Activated B cell treated with CpG ODN at 0.5 μM for 24 hours (primary cell): ENCODE results near the gene MINDY3. TPM values are rescaled to one million over a fixed set of nuclear protein-coding genes. Genes with fewer than 3 reads are reported as not detected.

ENCODE experiments used
- ATAC-seq: fragments of 200-7000 bp; cut with Tn5 transposase; one replicate; pipeline ENCODE4 v1.10.0; 2021; ENCODE audit warnings: low read depth, mild to moderate bottlenecking, moderate library complexity
- CTCF ChIA-PET: fragments of 350-600 bp; sonication (Branson Sonifier 250); formaldehyde crosslinking; loops from one replicate; lab custom pipeline; 2021; ENCODE audit warnings: antibody characterized with exemption; lab: Charles Lee
- POLR2A ChIA-PET: fragments of 350-600 bp; sonication (Branson Sonifier 250); formaldehyde crosslinking; loops from one replicate; lab custom pipeline; 2021; ENCODE audit warnings: antibody characterized with exemption; lab: Charles Lee
- DNase-seq: peaks from one replicate; pipeline ENCODE4 v3.0.0; 2022
- H3K27ac Mint-ChIP-seq: one replicate; pipeline ENCODE4 v1.8.0; 2020; ENCODE audit warnings: mixed read lengths
- H3K27me3 Mint-ChIP-seq: one replicate; pipeline ENCODE4 v1.8.0; 2021; ENCODE audit warnings: mixed read lengths
- H3K36me3 Mint-ChIP-seq: one replicate; pipeline ENCODE4 v1.8.0; 2021; ENCODE audit warnings: low read depth, mixed read lengths
- H3K4me1 Mint-ChIP-seq: one replicate; pipeline ENCODE4 v1.8.0; 2021; ENCODE audit warnings: mixed read lengths
- H3K4me3 Mint-ChIP-seq: one replicate; pipeline ENCODE4 v1.8.0; 2020; ENCODE audit warnings: mild to moderate bottlenecking, mixed read lengths
- H3K9me3 Mint-ChIP-seq: one replicate; pipeline ENCODE4 v1.8.0; 2020; ENCODE audit warnings: mixed read lengths
- CTCF ChIP-seq: fragments of 200-600 bp; IDR thresholded peaks from one replicate; pipeline ENCODE4 v1.8.0; 2022; ENCODE audit warnings: antibody characterized with exemption, mild to moderate bottlenecking
- intact Hi-C: fragments of 100-400 bp; cut with micrococcal nuclease; formaldehyde crosslinking; loops from one replicate; pipeline ENCODE4 v1.15.1; 2024
- total RNA-seq: library from RNA; stranded (reverse); gene quantifications from 2 replicates; pipeline ENCODE4 v1.2.3, GENCODE V29; 2022

The MINDY3 gene
- total RNA-seq, 1 donor from 2014 or later, result 23.4 TPM

DNA sequence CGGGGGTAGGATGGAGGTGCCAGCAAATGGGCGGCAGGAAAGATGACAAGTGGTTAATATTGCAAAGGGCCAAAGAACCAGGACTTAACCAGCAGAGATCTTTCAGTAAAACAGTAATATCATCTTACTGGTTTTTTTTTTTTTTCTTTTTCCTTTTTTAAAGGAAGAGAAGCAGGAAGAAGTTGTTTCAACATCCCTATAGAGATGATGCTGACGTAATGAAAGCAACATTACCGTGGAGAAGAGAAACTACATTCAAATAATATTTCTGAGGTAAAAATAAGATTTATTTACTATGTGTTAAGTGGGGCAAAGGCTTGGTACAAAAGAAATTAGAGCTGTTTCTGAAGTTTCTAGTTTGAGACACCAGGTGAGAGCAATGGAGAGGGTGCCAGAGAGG is 11.0 kb downstream of the MINDY3 start:
- no peaks in the 10 kb centered on the region for H3K27me3 Mint-ChIP-seq
- no peak for TF ChIP-seq CTCF
- DNase-seq (no peak), ATAC-seq (no peak)
- ChIA-PET CTCF (no interaction called here), POLR2A (no interaction called here)
- intact Hi-C loops, result no loop called here
- peaks cover 61% of the 10 kb centered on the region for H3K36me3 Mint-ChIP-seq
- peaks cover 28% of the 10 kb centered on the region for H3K9me3 Mint-ChIP-seq
- H3K27ac Mint-ChIP-seq, result no peak overlapping the region
- peaks cover 6% of the 10 kb centered on the region for H3K4me1 Mint-ChIP-seq
- H3K4me3 Mint-ChIP-seq, result no peak overlapping the region

DNA sequence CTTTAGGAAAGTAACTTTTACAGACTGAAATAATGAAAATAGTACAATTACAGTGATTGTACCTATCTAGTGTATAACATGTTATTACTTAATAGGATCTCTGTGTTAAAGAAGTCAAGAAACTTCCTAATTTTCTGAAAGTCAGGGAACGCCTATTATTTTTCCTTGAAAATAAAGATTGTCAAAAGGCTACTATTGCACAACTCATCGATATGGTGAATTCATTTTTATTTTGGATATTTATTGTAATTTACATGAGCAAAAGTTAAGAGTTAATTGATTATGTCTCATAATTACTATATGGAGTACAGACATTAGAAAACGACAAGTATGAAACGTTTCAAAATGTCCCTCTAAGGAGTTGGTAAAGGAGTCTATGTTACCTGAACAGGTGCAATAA is 12.8 kb downstream of the MINDY3 start:
- no peak for TF ChIP-seq CTCF
- CTCF ChIA-PET, result no interaction called here
- Mint-ChIP-seq H3K27me3 (no peaks in the 10 kb centered on the region), H3K27ac (no peak overlapping the region), H3K36me3 (peaks cover 64% of the 10 kb centered on the region), H3K4me3 (no peak overlapping the region), H3K4me1 (peaks cover 10% of the 10 kb centered on the region), H3K9me3 (peaks cover 28% of the 10 kb centered on the region)
- ATAC-seq (no peak), DNase-seq (no peak)
- intact Hi-C loops, result no loop called here
- POLR2A ChIA-PET, result no interaction called here

GRCh38 chr10:15844517-15844916 is 15.8 kb downstream of the MINDY3 start:
- ChIA-PET POLR2A (no interaction called here), CTCF (interaction anchor here (1.4 kb wide), 1 partner anchor 22 kb away, joined by 3 read pairs; no protein-coding TSS in a partner anchor)
- Mint-ChIP-seq H3K27ac (no peak overlapping the region), H3K27me3 (no peaks in the 10 kb centered on the region), H3K4me3 (no peak overlapping the region), H3K4me1 (peaks cover 4% of the 10 kb centered on the region), H3K36me3 (peaks cover 52% of the 10 kb centered on the region), H3K9me3 (peaks cover 3% of the 10 kb centered on the region)
- DNase-seq (no peak), ATAC-seq (no peak)
- intact Hi-C loops, result no loop called here
- TF ChIP-seq CTCF, result no peak

DNA sequence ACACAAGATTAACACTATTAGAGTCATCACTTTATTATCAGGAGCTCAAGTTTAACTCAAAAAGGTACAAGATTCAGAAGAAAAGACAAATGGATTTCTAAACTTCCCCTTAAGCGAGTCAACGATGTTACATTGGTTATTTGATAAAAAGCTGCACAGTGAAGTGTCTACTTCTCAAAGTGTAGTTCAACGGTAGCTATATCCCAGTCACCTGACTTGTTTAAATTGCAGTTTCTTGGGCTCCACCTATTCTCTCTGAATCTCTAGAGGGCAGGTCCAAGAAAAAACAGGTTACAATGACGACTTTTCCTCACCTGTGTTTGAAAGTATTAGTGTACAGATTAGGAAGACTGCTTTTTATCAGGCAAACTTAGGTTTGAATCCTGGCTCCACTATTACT is 16.6 kb downstream of the MINDY3 start:
- no peak overlapping the region for H3K4me3 Mint-ChIP-seq
- TF ChIP-seq CTCF, result no peak
- intact Hi-C loops, result no loop called here

DNA sequence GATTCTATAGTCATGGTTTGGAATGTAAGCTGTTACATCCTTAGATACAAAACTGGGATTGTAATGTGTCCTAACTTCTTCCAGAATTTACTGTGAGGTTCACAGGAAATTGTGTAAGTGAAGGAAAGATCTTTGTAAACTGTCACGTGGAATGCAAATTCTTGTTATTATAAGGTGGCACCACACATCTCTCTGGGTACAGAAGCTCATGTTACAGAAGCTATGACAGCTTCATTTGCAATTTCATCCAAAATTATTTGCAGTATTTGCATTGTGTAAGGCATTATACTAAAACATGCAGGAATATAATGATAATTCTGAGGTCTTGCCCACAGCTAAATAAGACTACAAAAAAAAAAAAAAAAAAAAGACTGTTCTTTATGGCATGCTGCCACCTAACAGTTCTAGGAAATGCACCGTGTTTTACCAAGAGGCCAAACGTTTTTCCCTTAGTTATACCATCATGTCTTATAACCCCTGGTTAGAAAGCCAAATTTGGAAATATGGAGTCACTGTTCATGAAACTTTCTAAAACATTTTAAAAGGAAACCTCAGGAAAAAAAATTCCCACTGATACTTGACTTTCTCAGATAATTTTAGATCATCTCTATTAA is 17.6 kb downstream of the MINDY3 start:
- H3K9me3 Mint-ChIP-seq, result no peaks in the 10 kb centered on the region
- peaks cover 4% of the 10 kb centered on the region for H3K4me1 Mint-ChIP-seq
- ChIA-PET POLR2A (no interaction called here), CTCF (no interaction called here)
- no peak overlapping the region for H3K4me3 Mint-ChIP-seq
- H3K36me3 Mint-ChIP-seq, result peaks cover 46% of the 10 kb centered on the region
- TF ChIP-seq CTCF, result no peak
- no peak for DNase-seq
- no peaks in the 10 kb centered on the region for H3K27me3 Mint-ChIP-seq
- no peak for ATAC-seq
- H3K27ac Mint-ChIP-seq, result no peak overlapping the region
- intact Hi-C loops, result no loop called here

More for the DNA sequence above, 16.6 kb downstream of the MINDY3 start:
- ChIA-PET CTCF (interaction anchor here (1.4 kb wide), 1 partner anchor 21 kb away, joined by 3 read pairs; no protein-coding TSS in a partner anchor), POLR2A (no interaction called here)
- Mint-ChIP-seq H3K27me3 (no peaks in the 10 kb centered on the region), H3K9me3 (no peaks in the 10 kb centered on the region), H3K4me1 (peaks cover 4% of the 10 kb centered on the region), H3K27ac (no peak overlapping the region), H3K36me3 (peaks cover 48% of the 10 kb centered on the region)
- ATAC-seq, result no peak
- no peak for DNase-seq
